ENCODE results near the gene NUDCD3.
A peak's percentile ranks its signal among the peaks of the same experiment; 100 is the strongest.

The NUDCD3 gene

DNA sequence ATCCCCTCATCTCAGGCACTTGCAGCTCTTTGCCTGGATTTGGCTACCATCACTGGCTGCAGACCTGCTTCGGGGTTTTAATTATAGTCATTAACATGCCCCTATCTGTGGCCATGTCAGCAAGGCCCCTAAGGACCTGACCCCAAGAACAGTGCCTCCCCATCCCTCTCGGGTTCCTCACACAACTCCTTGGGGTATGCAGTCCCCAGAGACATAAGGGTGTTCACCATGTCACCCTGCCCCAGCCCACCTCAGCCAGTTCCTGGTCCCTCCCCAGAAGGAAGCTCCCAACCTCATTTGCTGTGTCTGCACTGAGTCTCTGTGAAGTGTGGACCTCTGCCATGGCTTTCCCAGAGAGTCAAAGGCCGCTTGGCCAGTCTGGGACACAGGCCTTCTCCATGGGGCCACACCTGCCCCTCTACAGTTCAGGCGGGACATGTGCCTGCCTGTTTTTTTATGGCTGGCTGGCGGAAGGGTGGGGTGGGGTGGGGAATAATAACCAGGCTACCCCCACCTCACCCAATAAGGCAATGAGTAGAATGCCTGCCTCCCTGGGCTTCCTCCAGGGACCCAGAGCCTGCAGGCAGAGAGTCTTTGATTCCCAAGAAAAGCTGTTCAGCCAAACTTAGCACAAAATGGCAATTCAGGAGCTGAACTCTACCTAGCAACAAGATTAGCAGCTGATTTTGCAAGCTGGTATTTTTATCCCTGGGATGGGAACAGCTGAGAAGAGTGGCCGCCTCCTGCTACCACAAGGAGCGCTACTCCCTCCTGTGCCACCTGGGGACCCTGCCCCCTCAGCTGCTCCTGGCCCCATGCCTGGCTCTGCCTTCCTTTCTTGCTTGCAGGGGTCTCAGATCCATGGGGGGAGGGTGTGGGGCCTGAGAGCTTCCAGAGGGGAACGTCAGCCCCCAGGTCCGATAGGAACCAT, 141.3 kb downstream of the NUDCD3 start:
- DNase-seq: no peak

DNA sequence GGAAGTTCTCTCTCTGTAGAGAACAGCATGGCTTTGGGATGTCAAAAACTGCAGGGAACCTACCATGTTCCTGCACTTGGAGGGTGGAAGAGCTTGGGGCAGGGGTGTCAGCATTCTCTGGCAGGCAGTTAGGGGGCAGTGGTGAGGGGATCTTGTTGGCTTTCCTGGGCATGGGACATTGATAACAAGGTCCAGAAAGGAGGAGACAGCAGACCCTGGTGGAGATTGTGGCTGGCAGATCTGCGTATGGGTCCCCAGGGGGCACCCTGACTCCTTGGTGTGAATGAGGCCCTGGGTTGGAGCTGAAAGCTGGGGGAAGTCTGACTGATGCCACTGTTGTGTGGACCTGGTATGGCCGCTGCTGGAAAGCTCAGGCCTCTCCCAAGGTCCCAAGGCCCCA, 142.2 kb downstream of the NUDCD3 start:
- DNase-seq: peak in 2 of 4 experiments; percentile 21 to 23

DNA sequence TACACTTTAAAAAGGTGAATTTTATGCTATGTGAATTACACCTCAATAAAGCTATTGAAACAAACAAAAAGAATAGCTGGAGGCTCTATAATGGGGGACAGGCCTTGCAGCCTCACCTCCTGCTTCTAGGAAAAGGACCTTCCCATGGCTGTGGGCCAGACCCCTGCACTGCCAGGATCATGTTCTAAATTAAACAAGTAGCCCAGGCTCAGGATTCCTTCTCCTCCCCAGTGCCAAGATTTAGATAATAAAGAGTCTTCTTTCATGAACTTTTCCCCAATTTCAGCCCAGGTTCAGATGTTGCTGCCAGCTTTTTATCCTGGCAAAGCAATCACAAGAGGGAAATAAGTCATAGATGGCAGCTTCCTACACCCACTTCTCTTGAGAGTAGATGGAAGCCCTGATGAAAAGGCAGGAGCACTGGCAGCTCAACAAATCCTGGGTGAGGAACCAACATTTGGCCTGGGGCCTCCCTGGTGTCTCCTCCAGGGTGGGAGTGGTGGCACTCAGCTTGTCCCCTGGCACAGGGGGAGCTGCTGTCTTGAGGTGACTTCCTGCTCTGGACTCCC, 142.8 kb downstream of the NUDCD3 start:
- DNase-seq: no peak

DNA sequence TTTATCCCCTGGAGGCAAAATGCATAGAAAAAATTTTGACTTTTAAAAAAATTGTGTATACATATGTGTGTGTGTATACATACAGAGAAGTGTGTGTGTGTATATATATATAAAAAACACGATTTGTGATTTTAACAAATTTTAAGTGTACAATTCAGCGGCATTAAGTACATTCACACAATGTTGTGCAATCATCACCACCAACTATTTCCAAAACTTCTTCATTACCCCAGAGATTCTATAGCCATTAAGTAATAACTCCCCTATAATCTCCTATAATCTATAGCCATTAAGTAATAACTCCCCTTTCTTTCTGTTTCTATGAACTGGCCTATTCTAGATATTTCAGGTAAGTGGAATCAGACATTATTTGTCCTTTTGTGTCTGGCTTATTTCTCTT, 144.4 kb downstream of the NUDCD3 start:
- no peak for DNase-seq

DNA sequence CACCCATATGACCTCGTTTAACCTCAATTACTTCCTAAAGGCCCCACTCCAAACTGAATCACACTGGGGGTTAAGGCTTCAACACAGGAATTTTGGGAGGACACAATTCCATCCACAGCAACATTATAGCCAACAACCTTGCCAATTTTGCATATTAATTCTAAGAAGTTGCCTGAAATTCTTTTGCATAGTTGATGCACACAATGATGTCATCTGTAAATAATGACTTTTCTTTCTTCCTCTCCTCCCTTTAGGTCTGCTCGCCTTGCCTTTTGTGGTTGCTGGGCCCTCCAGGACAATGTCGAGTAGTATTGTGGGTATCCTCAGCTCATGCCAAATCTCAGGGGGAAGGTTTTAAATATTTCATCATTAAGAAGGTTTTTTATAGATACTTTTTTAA, 149.1 kb downstream of the NUDCD3 start:
- DNase-seq: no peak

DNA sequence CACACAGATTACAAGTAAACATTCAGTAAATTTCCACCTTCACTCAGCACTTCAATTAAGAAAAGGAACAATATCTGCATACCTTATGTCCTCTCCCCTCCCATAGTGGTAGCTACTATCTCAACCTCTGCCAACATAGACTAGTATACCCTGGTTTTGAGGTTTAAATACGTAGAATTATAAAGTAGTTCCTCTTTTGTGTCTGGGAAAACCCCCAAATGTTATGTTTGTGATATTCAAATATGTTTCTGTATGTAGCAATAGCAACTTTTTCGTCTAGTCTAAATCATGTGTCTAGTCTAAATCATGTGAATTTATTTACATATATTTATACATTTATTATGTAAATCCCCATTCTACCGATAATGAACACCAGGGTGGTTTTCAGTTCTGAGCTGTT, 151.9 kb downstream of the NUDCD3 start:
- DNase-seq: peak in 2 of 4 experiments; percentile 44 to 57

DNA sequence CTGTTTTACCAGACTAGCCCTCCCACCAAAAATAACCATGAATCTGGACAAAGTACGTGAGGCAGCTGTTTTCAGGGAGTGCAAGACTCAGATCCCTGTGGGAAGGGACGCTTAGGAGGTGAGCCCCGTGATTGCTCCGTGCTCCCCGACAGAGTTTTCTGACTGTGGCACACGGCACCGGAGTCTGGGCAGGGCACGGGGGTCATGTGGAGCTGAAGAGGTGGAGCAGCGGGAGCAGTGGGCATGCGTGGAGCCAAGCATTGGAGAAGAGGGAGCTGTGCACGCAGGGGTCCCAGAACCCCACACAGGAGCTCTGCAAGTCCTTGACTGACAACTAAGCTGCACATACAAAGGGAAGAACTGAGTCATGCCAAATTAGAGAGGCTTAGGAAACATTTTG, 154.0 kb downstream of the NUDCD3 start:
- no peak for DNase-seq

DNA sequence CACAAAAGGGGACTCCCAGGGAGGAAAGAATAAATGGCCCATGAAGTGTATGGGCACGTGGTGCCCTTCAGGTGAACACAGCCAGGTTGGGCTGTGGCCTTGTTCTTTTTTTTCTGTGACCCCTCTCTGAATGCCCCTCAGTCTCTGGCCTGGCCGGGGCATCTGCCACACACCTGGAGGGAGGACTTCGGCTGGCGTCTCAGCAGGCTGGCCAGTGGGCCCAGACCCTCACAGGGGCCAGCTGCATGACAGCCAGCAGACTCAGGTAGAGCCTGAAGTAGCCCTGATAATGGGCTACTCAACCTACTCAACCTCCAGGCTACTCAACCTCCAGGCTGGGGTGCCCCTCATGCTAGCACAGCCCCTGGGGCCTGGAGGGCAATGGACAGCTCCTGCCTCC, 155.3 kb downstream of the NUDCD3 start:
- no peak for DNase-seq

DNA sequence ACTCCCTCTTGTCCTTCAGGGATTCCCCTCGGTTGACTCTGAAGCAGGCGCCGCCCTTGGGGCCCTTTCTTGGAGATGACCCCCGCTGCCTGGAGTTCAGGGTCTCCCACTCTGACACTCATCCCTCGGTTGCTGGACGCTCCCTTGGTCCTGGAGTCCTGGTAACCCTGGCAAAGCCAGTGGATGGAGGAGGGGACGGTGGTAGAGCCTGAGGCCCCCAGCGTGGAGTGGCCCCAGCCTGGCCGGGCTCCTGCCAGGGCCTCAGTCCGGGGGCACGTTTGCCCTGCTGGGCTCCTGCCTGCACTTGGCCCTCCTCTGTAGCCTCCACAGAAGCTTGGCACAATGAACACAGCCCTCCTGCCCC, 155.7 kb downstream of the NUDCD3 start:
- no peak for DNase-seq

DNA sequence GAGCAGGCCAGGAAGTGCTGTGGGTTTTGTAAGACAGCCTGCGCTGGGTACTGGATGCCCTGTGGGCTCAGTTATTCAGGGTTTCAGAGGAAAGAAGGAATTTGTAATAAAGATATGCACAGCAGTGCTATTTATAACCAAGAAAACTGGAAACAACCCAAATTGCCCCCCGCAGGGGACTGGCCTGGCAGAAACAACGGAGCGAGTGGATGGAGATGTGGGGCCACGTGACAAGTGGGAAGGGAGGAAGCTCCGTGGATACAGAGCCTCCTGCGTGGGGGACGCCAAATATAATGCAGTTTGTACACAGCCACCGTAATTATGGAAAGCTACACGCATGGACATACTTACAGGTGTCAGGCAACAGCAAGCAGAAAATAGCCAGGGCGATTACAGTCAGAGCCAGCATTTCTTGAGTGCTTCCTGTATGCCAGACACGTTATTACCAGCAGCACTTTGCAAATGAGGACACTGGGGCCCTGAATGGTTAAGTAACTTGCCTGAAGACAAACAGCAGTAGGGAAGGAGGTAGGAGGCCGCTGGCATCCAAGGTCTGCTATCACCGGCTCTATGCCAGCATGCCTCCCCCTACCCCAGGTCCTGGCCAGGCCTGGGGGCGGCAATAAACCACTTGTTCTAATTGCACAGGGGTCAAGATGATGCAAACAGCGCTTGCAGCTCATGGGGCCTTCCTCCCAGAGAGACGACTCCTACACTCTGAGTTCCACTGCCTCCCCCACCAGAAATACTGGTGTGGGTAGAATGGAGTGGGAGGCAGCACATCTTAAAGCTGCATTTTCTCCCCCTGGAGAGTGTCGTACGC, 156.3 kb downstream of the NUDCD3 start:
- no peak for DNase-seq

DNA sequence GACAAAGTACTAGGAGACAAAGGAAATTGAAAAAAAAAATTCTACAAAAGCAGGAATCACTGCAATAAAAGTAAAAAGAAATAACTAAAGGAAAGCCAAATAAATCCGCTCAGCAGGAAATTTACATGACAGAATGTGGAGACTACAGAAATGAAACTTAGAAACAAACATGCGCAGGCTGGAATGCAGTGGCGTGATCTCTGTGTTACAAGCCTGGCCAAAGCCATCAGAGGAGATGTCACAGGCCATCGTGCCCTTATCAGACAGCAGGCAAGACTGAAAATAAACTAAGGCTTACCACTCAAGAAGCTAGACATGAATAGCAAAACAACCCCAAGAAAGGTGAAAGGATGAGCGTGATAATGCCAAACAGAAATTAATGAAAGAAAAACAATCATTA, 158.8 kb downstream of the NUDCD3 start:
- DNase-seq: no peak

DNA sequence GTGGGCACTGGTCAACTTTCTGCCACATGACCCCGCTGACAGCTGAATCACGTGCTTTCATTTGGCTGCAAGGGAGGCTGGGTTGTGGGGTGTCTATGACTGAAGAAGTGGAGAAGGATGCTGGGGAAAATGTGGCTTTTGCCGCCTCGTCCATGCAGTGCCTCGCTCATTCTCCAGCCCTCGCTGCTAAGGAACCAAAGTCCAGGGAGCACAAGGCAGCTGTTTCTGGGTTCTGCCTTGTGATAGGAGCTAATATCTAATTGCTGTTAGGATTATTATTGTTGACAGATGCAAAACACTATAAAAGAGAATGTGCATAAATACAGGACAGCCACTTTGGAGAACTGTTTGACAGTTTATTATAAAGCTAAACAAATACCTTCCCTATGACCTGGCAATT, 160.1 kb downstream of the NUDCD3 start:
- DNase-seq: no peak

DNA sequence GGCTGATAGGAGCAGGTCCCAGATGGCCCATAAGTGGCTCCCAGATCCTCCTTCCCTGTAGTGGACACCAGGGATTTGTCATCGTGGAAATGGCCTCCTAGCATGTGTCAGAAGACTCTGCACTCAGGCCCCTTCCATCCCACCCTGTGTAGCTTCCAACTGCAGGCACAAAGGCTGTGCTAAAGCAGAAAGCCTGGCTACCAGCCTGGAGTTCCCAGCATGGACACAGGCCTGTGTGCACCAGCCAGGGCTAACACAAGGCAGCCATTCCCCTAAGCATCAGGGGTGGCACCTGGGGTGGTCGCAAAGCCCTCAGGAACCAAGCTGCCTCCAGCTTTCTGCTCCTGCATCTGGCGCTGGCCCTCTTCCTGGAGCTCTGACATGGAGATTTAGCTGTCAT, 160.6 kb downstream of the NUDCD3 start:
- DNase-seq: no peak

All from suppressor macrophage (primary cell).